GM19395 (cell line): Measurements from ENCODE around the gene KLHL30.

ENCODE experiments used
- ATAC-seq: cut with Tn5 transposase; IDR thresholded peaks from one replicate; pipeline ENCODE4 v1.9.1; 2021; ENCODE audit warnings: mild to moderate bottlenecking, moderate library complexity; ENCODE audit not compliant: unreplicated experiment

Gene KLHL30, protein sequence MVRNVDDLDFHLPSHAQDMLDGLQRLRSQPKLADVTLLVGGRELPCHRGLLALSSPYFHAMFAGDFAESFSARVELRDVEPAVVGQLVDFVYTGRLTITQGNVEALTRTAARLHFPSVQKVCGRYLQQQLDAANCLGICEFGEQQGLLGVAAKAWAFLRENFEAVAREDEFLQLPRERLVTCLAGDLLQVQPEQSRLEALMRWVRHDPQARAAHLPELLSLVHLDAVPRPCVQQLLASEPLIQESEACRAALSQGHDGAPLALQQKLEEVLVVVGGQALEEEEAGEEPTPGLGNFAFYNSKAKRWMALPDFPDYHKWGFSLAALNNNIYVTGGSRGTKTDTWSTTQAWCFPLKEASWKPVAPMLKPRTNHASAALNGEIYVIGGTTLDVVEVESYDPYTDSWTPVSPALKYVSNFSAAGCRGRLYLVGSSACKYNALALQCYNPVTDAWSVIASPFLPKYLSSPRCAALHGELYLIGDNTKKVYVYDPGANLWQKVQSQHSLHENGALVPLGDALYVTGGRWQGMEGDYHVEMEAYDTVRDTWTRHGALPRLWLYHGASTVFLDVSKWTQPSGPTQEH

GRCh38 chr2:238138331-238139195, at the start of gene KLHL30:
Gene KLHL30 (plus strand): TSS chr2:238138668. CDS start chr2:238140755, 2,087 bp downstream.
- ATAC-seq = no peak

- no peak for ATAC-seq
Measured at GRCh38 chr2:238090887-238091286, 47.6 kb upstream of the KLHL30 start.

GRCh38 chr2:238091436-238092060, 46.9 kb upstream of the KLHL30 start:
- no peak for ATAC-seq

GRCh38 chr2:238092486-238093035, 45.9 kb upstream of the KLHL30 start:
- no peak for ATAC-seq

GRCh38 chr2:238093181-238094140, 45.0 kb upstream of the KLHL30 start:
- ATAC-seq = no peak

GRCh38 chr2:238094438-238095022, 43.9 kb upstream of the KLHL30 start:
- ATAC-seq = no peak

DNA sequence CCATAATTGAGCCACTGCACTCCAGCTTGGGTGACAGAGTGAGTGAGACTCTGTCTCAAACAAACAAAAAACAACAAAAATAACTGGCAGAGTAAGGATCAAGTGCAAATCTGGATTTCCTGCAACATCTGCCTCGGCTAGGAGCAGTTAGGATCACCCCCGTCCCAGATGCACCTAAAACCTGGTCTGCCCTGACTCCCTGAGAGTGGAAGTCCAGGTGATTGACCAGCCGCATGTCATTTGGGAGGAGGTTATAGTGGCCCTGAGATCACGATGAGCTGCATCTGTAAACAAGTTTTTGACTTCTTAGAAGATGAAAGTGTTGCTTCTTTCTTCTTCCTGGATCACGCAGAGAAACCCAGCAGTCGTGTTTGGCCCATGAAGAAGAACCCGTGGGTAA, 43.3 kb upstream of the KLHL30 start:
- ATAC-seq = no peak

GRCh38 chr2:238096311-238097011, 42.0 kb upstream of the KLHL30 start:
- no peak for ATAC-seq

DNA sequence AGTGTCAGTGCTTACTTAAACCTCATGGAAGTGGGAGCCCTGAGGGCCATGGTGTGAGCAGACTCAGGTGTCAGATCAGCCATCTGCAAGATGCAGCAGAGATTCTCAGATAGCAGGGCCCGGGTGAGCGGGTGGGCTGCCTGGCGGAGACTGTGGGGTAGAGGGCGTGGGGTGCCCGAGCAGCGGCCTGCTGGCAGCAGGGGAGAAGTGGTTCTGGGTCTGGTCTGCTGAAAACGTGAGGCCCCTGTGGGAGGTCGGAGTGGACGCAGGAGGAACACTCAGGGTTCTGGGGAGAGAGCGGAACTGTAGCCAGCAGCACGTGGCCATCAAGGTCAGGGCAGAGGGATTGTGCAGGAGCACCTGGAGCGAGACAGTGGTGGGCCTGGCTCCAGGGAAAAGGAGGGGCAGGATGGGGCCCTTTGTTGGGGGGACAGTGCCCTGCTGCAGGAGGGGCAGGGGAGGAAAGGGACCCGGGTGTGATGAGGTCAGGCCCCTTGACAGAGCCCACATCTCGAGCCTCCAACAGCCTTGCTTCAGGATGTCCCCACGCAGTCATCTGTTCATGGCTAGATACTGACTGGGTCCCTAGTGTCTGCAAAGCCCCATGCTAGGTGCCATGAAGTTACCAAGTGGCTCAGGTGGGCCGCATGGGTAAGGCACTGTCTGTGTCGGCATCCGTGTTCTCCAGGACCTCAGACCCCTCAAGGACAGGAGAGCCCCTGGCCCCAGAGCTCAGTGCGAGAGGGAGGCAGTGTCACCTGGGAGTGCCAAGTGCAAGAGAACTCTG, 41.1 kb upstream of the KLHL30 start:
- ATAC-seq = no peak

GRCh38 chr2:238097988-238098871, 40.2 kb upstream of the KLHL30 start:
- peak; percentile 66 for ATAC-seq

DNA sequence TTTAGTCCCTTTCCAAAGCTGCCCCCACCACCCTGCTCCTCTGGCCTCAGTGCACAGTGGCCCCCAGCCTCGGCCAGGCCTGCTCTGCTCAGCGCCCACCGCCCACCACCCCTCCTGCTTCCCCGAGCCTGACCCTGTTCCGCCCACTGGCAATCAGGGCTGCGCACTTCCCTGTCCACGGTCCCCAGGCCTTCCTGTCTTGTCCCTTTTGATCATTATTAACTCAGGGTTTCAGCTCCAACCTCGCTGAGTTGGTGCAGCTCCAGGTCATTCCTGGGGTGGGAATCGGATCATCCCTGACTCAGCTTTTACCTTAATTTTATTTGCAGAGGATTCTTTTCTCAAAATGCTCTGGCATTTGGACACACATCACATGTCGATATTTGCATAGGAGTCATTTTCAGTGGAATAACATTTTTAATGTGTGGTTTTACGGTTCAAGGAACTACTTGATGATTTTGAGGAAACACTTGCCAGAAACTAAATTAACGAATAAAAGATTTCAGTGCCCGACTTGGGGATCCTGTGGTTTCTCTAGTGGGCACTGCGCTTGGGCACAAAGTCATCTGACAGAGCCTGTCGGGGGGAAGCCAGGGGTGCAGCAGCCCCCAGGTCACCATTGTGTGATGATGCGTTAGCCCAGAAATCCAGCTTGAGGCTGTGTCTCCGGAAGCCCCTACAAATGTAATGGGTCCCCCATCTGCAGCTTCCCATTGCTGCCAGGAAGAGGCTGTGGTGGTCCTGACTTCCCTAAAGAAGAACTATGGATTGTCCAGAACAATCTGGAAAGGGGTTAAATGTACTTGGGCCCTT, 39.4 kb upstream of the KLHL30 start:
- peak; percentile 31 for ATAC-seq

- ATAC-seq = no peak
Measured at GRCh38 chr2:238099714-238100048, 38.8 kb upstream of the KLHL30 start.

GRCh38 chr2:238100049-238100820, 38.2 kb upstream of the KLHL30 start, which contains the start of gene ESPNL:
Gene ESPNL (plus strand): TSS chr2:238100340. CDS start chr2:238100420, 80 bp downstream.
- ATAC-seq = no peak

DNA sequence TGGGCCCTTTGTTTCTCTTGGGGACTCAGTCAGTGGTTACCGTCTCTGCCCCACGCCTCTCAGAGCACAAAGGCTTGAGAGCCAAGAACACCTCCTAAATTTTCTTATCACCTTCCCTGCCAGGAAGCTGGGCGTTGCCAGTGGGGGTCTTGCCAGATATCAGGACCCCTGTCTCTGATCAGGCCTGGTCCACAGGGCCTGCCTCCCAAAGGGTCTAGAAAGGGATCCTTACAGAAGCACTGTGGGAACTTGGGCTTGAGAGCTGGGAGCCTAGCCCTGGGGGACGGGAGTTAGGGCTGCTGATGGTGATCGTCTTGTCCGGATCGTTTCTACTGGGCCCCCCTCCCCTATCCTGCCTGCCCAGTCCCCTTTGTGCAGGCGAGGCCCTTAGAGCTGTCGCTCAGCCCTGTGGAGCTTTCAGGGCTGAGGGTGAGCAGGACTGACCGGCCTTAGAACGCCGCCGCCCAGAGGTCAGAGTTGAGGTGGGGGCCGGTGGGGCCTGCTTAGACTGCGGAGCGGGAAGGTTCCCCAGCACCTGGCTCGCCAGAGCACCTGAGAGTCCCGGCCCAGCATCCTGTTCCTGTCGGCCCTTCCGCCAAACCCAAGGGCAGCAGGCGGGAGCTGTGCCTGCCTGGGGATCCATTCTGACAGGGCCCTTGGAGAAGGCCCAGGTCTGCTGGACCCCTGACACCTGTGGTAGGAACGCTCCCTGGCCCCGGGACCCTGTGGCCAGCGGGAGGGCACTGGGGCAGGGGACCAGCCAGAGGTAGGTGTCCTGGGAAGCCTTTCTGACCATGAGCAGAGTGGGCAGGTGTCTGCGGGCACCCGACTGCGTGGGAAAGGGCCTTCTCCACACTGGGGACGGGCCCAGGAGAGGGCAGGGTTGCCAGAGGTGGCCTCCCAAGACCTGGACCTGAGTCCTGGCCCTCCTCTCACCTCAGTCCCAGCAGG, 37.4 kb upstream of the KLHL30 start:
- ATAC-seq = no peak
